HG03108 (cell line): ENCODE results near the gene WDR7.

ENCODE experiments used
- ATAC-seq: cut with Tn5 transposase; IDR thresholded peaks from one replicate; pipeline ENCODE4 v1.9.1; 2021; ENCODE audit warnings: moderate library complexity; ENCODE audit not compliant: unreplicated experiment

WDR7 gene

DNA sequence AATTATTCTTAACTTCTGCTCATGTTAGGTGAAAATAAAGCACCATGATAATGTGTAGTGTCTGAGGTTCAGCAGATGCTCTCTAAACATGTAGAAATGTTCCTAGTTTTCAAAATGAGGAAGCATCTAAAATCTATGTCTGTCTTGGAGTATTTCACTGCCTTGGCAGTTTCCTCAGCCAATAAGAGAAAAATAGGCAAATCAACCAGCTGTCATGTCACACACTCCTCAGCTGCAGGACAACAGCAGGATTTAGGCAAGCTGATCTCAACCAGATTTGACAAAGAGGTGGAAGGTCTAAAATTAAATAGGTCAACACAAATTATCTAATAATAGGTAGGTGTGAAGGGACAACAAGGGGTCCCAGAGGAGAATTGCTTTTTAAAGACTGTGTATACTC is 331.6 kb downstream of the WDR7 start:
- ATAC-seq = no peak

- ATAC-seq = no peak
Measured at GRCh38 chr18:56983275-56983992, 332.3 kb downstream of the WDR7 start.

GRCh38 chr18:56984731-56985130 is 333.6 kb downstream of the WDR7 start:
- ATAC-seq = no peak

DNA sequence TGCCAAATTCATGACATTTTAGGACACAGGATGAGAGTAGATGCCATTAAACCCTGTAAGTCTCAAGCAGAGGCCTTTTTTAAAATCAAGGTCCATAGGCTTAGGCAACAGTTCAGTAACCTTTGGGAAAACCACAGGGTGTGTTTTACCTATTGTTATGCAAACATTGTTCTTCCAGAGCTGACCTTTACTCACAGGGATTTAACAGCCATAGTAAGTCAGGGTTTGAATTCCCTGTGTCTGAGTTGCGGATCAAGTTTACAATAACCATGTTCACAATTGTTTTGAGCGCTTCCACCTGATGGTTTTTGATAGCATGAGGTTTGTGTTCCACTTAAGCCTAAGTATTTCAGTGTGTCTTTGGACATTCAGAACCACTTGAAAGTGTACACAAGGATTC is 335.7 kb downstream of the WDR7 start:
- no peak for ATAC-seq

DNA sequence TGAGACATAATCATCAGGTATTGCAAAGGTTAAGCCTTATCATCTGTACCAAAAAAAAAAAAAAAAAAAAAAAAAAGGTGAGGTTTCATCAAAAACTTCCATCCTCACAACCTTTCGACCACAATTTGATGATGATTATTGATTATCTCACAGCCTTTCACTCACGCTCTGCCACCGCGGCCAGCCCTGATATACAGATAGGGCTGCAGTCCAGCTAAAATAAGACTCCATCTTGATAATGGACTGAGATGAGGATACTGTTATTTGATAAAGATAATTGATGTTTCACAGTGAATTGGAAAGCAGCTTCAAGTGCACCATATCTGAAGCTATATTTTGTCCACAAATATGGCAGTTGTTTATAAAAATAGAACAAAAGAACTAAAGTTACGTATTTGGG is 336.1 kb downstream of the WDR7 start:
- no peak for ATAC-seq

- no peak for ATAC-seq
Measured at GRCh38 chr18:56988022-56988421, 336.9 kb downstream of the WDR7 start.

- ATAC-seq = no peak
Measured at GRCh38 chr18:56990678-56991077, 339.5 kb downstream of the WDR7 start.

- ATAC-seq = no peak
Measured at GRCh38 chr18:56992777-56993176, 341.6 kb downstream of the WDR7 start.

DNA sequence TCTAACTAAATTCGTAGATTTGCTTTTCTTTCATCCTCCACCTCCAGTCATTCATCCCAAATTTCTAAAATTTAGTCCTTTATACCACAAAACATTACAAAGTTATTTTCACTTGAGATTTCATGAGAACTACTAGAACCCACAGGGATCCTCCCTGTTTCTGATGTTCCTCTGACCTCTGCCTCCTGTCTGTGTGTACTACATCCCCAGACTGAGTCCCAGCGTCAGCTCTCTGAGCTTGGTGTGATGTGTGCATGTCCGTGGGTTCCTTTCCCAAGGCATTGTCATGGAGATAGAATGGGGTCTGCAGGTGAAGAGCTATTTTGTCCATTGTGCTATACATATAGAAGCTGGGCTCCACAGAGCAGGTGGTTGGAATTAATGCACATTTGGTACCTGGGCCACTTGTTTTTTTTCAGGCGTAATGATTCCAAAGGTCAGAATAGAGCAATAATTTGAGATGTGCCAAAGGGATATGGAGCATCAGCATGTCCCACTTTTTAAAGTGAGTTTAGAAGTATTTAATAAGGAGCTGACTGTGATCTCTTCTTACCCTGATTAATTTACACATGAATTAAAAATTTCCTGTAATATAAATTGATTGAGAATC is 344.5 kb downstream of the WDR7 start:
- no peak for ATAC-seq

DNA sequence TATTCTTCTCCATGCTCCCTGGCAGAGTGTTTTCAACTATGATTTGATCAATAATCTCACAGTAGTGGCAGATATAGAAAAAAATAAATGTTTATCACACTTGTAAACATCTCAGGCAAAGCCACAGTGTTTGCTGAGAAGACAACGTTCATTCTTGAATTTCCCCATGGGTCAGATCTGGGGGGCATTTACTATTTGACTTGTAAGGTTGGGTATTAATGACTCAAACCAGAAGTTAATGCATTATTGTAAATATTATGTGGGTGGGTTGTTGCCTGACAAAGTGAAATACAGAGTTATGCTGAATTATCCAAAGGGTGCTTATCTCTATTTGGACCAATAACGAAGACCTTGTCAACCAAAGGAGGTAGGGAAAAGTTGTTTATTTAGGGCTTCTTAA is 346.0 kb downstream of the WDR7 start:
- ATAC-seq = no peak

GRCh38 chr18:56999823-57000222 is 348.7 kb downstream of the WDR7 start:
- ATAC-seq = no peak

DNA sequence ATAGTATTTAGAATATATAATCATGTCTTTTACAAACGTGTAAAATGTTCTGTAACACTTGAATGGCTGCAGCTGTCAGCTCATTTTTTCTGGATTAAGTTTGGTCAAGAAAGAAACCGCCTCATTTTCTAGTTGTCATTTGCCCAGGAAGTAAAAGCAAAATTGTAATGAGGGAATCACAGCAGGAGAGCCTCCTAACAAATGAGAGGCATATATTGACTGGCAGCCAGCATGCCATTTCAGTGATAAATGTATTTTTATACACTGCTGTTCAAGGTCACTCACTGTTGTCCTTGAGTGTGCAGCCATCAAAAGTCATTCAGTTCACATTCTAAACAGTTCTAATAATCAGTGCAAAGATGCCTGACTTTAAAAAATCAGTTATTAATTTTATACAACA is 351.5 kb downstream of the WDR7 start:
- no peak for ATAC-seq

DNA sequence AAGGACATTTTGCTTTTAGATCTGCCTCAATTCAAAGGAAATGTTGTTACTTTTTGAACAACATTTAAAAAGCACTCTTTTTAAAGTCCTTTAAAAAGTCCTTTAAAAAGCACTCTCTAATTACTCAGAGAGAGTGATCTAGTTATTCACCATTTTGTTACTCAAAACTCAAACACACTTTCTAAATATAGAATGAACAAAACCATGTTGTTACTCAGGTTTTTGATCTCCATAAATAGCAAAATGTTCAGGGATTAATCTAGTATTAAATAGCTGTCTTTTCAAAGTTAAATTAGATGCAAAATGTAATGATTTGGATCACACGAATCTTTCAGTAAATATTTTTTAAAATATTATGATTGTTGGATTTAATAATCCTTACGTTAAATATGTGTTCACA is 352.2 kb downstream of the WDR7 start:
- no peak for ATAC-seq

- peak; percentile 97 for ATAC-seq
Measured at GRCh38 chr18:57004366-57005121, 353.4 kb downstream of the WDR7 start.

GRCh38 chr18:57008001-57008686 is 357.0 kb downstream of the WDR7 start:
- ATAC-seq = no peak

GRCh38 chr18:57009844-57010243 is 358.7 kb downstream of the WDR7 start:
- ATAC-seq = no peak

DNA sequence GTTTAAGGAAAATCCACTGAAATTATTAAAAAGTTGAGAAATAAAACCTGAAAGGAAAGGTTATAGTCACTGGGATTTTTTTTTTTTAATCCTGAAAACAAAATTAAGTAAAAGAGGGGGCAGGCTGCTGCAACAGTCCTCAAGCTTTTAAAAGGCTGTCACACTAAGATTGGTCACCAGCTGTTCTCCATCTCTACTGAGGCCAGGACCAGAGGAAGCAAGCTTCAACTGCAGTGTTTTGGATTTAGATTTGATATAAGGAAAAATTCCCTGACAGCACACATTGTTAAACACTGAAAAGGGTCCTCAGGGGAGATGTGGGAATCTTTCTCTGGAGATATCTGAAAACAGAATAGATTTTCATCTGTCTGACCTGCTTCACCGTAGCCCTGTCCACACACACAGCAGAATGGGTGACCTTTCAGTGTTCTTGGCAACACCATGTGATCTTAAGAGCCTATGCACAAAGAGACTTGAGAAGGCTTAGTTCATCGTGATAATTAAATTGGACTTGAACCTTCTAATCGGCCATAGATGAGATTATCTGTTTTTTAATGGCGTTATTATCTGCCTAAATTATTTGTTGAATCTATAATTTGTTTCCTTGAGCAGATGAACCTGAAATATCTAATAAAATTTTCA is 363.7 kb downstream of the WDR7 start:
- ATAC-seq = no peak

- ATAC-seq = no peak
Measured at GRCh38 chr18:57015451-57015850, 364.3 kb downstream of the WDR7 start.

- ATAC-seq = no peak
Measured at GRCh38 chr18:57018845-57019244, 367.7 kb downstream of the WDR7 start.

- no peak for ATAC-seq
Measured at GRCh38 chr18:57022716-57023115, 371.6 kb downstream of the WDR7 start.

GRCh38 chr18:57023275-57023882 is 372.2 kb downstream of the WDR7 start:
- ATAC-seq = no peak
